NCI-H187 (cell line): ENCODE data around the gene SDR39U1.

ENCODE experiments used
- DNase-seq, 2 experiments: peaks; one replicate each; lab custom pipeline; 2025; lab: John Stamatoyannopoulos, UW

The SDR39U1 gene

DNA sequence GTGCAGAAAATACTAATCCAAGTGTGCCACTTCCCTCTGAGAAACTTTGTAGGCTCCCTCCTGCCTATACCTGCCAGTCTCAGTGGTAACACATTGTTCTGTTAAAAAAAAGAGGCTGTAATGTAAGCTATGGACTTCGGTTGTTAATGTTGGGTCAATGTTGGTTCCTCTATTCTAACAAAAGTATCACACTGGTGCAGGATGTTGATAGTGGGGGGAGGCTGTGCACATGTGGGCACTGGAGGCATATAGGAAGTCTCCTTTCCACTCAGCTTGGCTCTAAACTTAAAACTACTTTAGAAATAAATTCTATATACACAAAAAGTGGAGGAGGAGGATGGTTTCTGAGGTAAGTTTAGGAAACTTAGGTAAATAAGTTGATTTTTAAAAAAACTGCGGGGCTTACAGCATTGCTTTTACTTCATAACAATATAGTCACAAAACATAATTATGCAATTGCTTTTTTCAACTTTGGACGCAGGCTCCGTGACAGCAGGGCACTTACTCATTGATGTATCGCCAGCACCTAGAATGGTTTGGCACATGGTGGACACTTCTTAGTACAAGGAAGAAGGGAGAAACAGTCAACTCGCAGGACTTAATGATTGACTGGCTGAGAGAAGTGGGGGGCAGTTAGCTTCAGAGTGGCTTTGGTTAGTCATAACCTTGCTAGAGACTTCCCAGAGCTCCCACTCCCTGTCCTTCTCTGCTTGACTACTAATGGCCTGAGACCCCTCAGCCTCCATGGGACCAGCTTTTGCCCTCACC is 51.7 kb downstream of the SDR39U1 start:
- no peak for DNase-seq
